Colonic mucosa (tissue), 4 donors: ENCODE results near the gene NDUFA13. TPM values are rescaled to one million over a fixed set of nuclear protein-coding genes. Genes with fewer than 3 reads are reported as not detected.

Experiments used
- DNase-seq: peaks from one replicate; pipeline ENCODE4 v3.0.0-alpha.2; 2020
- H3K27ac ChIP-seq: fragments of 200-600 bp; one replicate; pipeline ENCODE4 v1.8.0; 2021
- H3K27me3 ChIP-seq: fragments of 200-600 bp; one replicate; pipeline ENCODE4 v1.8.0; 2021
- H3K36me3 ChIP-seq: fragments of 200-600 bp; one replicate; pipeline ENCODE4 v1.8.0; 2021
- H3K4me1 ChIP-seq: fragments of 200-600 bp; one replicate; pipeline ENCODE4 v1.8.0; 2021; ENCODE audit warnings: mild to moderate bottlenecking
- H3K4me3 ChIP-seq: fragments of 200-600 bp; one replicate; pipeline ENCODE4 v1.8.0; 2021
- H3K9ac ChIP-seq, 2 donors: one replicate each; pipeline ENCODE4 v1.7.0; 2013; ENCODE audit warnings: control low read depth in 2 of 2, low read depth in 2 of 2, low read length in 2 of 2
- H3K9me3 ChIP-seq: fragments of 200-600 bp; one replicate; pipeline ENCODE4 v1.8.0; 2021
- CTCF ChIP-seq: fragments of 200-600 bp; IDR thresholded peaks from one replicate; pipeline ENCODE4 v1.8.0; 2022; ENCODE audit warnings: antibody characterized with exemption, mild to moderate bottlenecking
- intact Hi-C: fragments of 100-400 bp; cut with DNase I; formaldehyde crosslinking; loops from one replicate; pipeline ENCODE4 v1.14.1; 2022
- total RNA-seq, 2 donors: library from RNA; stranded (reverse); fragmentation: NEBNext Ultra II Directional in 1 of 2; extraction: Animal tissue kit (Norgen Biotek cat#: 25700) in 1 of 2; gene quantifications; one replicate each; pipeline ENCODE4 v1.2.1, GENCODE V29; 2021
- donor health status: healthy.
- donor health status: DM: no; HTN: no; CAD: no.
- donor health status: DM: no; HTN: no; CAD: no.

NDUFA13 gene
- total RNA-seq, 2 donors from 2014 or later = 399 to 494 TPM

- intact Hi-C loops = no loop called here
- H3K27ac ChIP-seq = no peak overlapping the region
- H3K27me3 ChIP-seq = no peaks in the 10 kb centered on the region
- H3K9me3 ChIP-seq = no peaks in the 10 kb centered on the region
- no peak overlapping the region for H3K9ac ChIP-seq
- H3K36me3 ChIP-seq = no peaks in the 10 kb centered on the region
- H3K4me1 ChIP-seq = no peaks in the 10 kb centered on the region
- DNase-seq = no peak
- no peak for TF ChIP-seq CTCF
- no peak overlapping the region for H3K4me3 ChIP-seq
Observed at GRCh38 chr19:19566306-19566705, 50.3 kb downstream of the NDUFA13 start.

GRCh38 chr19:19567391-19567790 lies 51.4 kb downstream of the NDUFA13 start:
- no peaks in the 10 kb centered on the region for H3K36me3 ChIP-seq
- intact Hi-C loops = no loop called here
- no peak overlapping the region for H3K4me3 ChIP-seq
- no peaks in the 10 kb centered on the region for H3K4me1 ChIP-seq
- no peak for TF ChIP-seq CTCF
- no peak overlapping the region for H3K27ac ChIP-seq
- no peaks in the 10 kb centered on the region for H3K27me3 ChIP-seq
- no peak for DNase-seq
- no peak overlapping the region for H3K9ac ChIP-seq
- H3K9me3 ChIP-seq = no peaks in the 10 kb centered on the region

GRCh38 chr19:19568802-19569756 lies 53.1 kb downstream of the NDUFA13 start:
- Histone ChIP-seq H3K4me1 (no peaks in the 10 kb centered on the region), H3K27me3 (no peaks in the 10 kb centered on the region), H3K36me3 (no peaks in the 10 kb centered on the region), H3K9ac (no peak overlapping the region), H3K27ac (no peak overlapping the region), H3K4me3 (no peak overlapping the region), H3K9me3 (no peaks in the 10 kb centered on the region)
- intact Hi-C loops = no loop called here
- no peak for DNase-seq
- TF ChIP-seq CTCF = no peak

GRCh38 chr19:19570571-19570970 lies 54.5 kb downstream of the NDUFA13 start:
- Histone ChIP-seq H3K27ac (no peak overlapping the region), H3K4me1 (no peaks in the 10 kb centered on the region), H3K36me3 (no peaks in the 10 kb centered on the region), H3K27me3 (no peaks in the 10 kb centered on the region), H3K9ac (no peak overlapping the region), H3K9me3 (no peaks in the 10 kb centered on the region), H3K4me3 (no peak overlapping the region)
- intact Hi-C loops = no loop called here
- DNase-seq = no peak
- no peak for TF ChIP-seq CTCF

GRCh38 chr19:19571071-19571786 lies 55.2 kb downstream of the NDUFA13 start:
- Histone ChIP-seq H3K36me3 (no peaks in the 10 kb centered on the region), H3K27ac (no peak overlapping the region), H3K9me3 (no peaks in the 10 kb centered on the region), H3K4me3 (no peak overlapping the region), H3K9ac (no peak overlapping the region), H3K4me1 (no peaks in the 10 kb centered on the region), H3K27me3 (no peaks in the 10 kb centered on the region)
- intact Hi-C loops = no loop called here
- TF ChIP-seq CTCF = no peak
- no peak for DNase-seq
